Measurements from ENCODE around the gene ARL8A.
"Not testable (repeated sequence)": the region's sequence is repeated elsewhere in the genome, so short reads cannot be mapped to it uniquely, and the experiment has no call there.

The ARL8A gene

GRCh38 chr1:202144402-202145067 is at the start of gene ARL8A:
Gene ARL8A, minus strand, starts transcription at chr1:202144737. Its CDS starts 165 bp downstream, at chr1:202144572.
- DNase-seq = peak in 1 of 2 experiments; percentile 46

GRCh38 chr1:202194328-202194648 is 49.8 kb upstream of the ARL8A start:
- no peak for DNase-seq

- DNase-seq = no peak
Observed at GRCh38 chr1:202193614-202194327, 49.2 kb upstream of the ARL8A start, which contains the start of gene LGR6. Gene LGR6, plus strand, starts transcription at chr1:202193799. Its CDS starts 191 bp downstream, at chr1:202193990.

- peak; percentile 22 to 42 for DNase-seq
Observed at GRCh38 chr1:202192770-202193613, 48.5 kb upstream of the ARL8A start.

GRCh38 chr1:202191391-202191790 is 46.9 kb upstream of the ARL8A start:
- DNase-seq = not testable (repeated sequence)

GRCh38 chr1:202189918-202190715 is 45.6 kb upstream of the ARL8A start:
- no peak for DNase-seq

GRCh38 chr1:202189001-202189790 is 44.7 kb upstream of the ARL8A start:
- peak; percentile 43 to 70 for DNase-seq

GRCh38 chr1:202187697-202188407 is 43.3 kb upstream of the ARL8A start:
- no peak for DNase-seq

GRCh38 chr1:202187041-202187671 is 42.6 kb upstream of the ARL8A start:
- no peak for DNase-seq

GRCh38 chr1:202186327-202186726 is 41.8 kb upstream of the ARL8A start:
- DNase-seq = no peak

- peak; percentile 71 to 75 for DNase-seq
Observed at GRCh38 chr1:202184750-202185460, 40.4 kb upstream of the ARL8A start.

GRCh38 chr1:202182040-202182877 is 37.7 kb upstream of the ARL8A start:
- no peak for DNase-seq

- DNase-seq = no peak
Observed at GRCh38 chr1:202181586-202181985, 37.0 kb upstream of the ARL8A start.

- not testable (repeated sequence) for DNase-seq
Observed at GRCh38 chr1:202180751-202181139, 36.2 kb upstream of the ARL8A start.

GRCh38 chr1:202179828-202180750 is 35.6 kb upstream of the ARL8A start:
- DNase-seq = no peak

GRCh38 chr1:202176949-202177927 is 32.7 kb upstream of the ARL8A start:
- DNase-seq = no peak

- DNase-seq = no peak
Observed at GRCh38 chr1:202173993-202174392, 29.5 kb upstream of the ARL8A start.
